ENCODE data around the gene ARHGEF28.

The ARHGEF28 gene

DNA sequence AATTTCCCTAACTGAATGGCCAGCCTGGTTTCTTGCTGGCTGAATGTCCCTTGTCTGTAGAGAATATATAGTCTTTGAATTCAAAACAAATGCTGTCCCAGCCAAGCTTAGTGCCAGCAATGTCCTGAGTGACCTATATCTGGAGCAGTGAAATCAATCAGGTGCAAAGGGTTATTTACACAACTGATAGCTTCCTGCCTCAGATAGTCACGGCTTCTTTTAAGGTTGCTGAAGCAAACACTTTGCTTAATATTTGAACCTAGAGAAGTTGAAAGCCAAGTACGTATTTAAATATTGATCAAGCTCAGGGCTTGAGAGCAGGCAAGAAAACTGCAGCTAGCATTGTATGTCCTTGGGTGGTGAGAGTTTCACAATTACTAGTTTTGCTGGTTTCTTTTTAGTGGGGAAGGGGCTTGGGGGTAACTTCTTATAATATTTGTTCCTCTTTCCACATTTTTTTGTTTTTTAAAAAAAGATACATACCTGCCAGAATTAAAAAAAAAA, 2.0 kb upstream of the ARHGEF28 start:
- no peak for DNase-seq

DNA sequence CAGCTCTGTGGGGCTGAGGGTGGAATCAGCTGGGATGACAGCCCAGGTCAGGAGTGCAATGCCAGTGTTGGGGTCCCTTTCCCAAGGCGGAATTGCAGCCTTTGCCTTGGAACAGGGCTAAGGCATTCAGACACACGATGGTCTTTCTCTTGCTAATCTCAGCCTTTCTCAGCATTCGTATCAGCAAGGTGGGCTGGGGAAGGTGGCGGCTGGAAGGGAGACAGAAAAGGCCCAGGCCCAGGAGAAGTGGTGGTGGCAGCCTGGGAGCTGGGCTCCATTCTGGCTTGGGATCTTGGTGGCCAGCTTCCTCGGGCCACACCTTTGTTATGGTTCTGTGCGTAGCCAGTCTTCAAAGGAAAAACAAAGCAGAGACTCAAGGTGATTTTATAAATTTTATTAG, 1.1 kb upstream of the ARHGEF28 start:
- no peak for DNase-seq

DNA sequence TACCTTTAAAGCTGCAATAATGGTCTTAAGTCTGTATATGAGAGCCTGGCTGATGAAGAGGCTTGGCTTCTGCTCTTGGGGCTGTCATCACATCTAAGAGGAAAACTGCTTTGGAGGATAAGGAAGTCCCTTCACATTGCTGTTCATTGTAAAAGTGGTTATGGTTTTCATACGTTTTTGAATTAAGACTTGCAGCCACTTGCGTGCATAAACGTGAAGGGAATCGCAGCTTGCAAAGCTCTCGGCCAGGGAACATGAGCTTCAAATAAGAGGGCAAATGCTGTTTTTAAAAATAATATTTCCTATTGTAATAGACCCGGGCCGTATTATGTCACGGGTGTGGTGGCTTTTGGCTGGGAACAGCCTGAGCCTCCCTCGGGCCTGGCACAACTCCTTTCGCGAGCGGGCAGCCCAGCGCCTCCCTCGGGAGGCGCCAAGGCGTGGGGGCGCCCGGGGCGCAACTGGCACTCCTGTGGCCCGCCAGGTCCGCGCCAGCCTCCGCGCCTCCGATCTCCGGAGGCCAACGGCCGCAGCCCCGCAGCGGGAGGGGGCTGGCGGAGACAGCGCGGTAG, 538 bp upstream of the ARHGEF28 start:
- no peak for DNase-seq

DNA sequence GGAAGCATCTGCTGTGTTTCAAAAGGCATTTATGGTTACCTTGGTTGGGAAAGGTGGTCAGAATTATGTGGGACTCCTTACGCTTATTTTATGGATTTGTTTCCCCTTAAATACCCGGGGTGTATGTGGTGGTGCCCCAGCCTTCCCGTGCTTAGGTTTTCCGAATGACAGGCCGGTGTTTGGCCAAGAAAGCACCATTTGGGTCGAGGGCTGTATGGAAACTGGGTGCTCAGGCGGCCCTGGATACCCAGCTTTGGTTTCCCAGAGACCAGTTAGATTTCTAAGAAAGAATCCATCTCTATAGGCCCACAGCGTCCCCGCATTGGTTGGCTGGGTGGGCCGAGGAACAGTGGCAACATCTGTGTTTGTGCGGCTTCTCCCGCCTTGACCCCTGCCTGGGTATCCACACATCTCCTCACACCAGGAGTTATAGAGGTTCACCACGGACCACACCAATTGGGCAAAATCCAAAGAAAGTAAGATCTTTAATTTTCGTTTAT, 868 bp downstream of the ARHGEF28 start:
- DNase-seq: no peak

DNA sequence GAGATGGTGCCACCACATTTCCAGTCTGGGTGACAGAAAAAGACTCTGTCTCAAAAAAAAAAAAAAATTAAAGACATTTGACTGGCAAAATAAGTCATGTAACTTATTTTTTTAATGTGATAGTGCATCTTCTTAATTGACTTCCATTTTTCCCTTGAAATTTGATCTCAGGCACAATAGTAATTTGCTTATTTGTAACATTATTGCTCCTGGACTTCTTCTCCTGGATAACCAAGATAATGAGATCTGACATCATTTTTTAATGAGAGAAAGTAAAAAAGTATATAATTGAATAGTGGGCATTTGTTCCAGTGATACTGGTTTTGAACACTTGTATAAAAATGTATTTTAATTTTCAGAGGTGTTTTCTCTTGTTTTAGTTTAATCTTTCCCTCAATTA, 3.5 kb downstream of the ARHGEF28 start:
- no peak for DNase-seq

DNA sequence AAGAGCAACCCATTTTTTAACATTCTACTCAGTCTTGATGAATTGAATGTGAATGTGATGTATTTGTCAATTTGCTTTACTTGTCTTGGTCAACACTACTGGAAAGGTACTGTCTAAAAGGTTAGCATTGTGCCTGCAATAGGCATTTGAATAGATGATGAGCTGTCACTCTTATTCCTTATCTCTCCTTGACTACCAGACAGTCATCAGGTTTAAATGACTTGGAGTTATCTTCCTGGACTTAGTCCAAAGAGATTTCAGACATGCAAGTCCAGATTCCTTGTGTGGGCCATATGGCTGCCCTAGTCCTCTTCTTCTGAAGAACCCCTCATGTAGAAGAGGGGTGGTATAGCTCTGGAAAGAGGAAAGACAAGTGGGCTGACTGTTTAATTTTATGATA, 4.8 kb downstream of the ARHGEF28 start:
- DNase-seq: no peak

DNA sequence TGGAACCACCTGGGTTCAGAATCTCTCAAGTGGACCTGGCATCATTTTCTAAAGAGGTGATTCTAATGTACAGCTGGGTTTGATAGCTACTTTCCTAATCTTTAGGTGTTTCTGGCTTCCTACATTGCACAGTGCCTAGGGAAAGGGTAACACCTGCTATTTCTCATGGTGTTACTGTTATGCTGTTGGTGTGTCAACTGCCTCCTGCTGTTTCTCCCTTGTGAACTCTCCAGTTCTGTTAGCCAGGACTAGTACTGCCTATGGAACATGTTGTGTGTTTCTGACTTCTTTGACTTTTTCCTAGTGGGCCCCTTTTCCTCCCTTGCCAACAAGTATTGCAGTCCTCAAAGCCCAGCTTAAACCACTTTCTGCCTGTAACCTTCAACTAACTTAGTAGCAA, 5.5 kb downstream of the ARHGEF28 start:
- no peak for DNase-seq

GRCh38 chr5:73633060-73633459, 7.1 kb downstream of the ARHGEF28 start:
- no peak for DNase-seq

GRCh38 chr5:73636408-73636807, 10.4 kb downstream of the ARHGEF28 start:
- DNase-seq: no peak

GRCh38 chr5:73637565-73637964, 11.6 kb downstream of the ARHGEF28 start:
- DNase-seq: no peak

GRCh38 chr5:73638344-73639095, 12.5 kb downstream of the ARHGEF28 start:
- DNase-seq: no peak

GRCh38 chr5:73640861-73641320, 14.9 kb downstream of the ARHGEF28 start:
- DNase-seq: no peak

GRCh38 chr5:73641811-73642210, 15.8 kb downstream of the ARHGEF28 start:
- DNase-seq: no peak

GRCh38 chr5:73642344-73642743, 16.3 kb downstream of the ARHGEF28 start:
- DNase-seq: no peak

- DNase-seq: no peak
These were observed 18.5 kb downstream of the ARHGEF28 start for GRCh38 chr5:73644385-73644963.

GRCh38 chr5:73647721-73648120, 21.7 kb downstream of the ARHGEF28 start:
- no peak for DNase-seq

DNA sequence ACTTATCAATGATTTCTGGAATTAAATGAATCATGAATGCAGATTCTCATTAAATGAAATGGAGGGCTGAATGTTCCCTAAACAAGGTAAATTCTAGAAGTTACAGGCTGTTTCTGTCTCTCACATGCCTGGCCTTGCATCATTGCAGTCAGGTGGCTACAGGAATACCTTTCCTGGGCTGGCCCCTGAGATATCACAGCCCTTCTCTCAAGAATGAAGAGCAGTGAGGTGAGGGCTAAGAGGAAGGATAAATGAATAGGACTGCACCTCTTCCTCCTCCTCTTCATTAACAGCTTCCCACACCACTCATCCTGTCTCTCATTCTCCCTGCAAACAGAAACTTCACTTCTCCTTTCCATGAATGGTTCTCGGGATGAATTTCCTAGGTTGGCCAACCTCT, 22.5 kb downstream of the ARHGEF28 start:
- DNase-seq: no peak

- DNase-seq: no peak
These were observed 23.9 kb downstream of the ARHGEF28 start for GRCh38 chr5:73649926-73650325.

DNA sequence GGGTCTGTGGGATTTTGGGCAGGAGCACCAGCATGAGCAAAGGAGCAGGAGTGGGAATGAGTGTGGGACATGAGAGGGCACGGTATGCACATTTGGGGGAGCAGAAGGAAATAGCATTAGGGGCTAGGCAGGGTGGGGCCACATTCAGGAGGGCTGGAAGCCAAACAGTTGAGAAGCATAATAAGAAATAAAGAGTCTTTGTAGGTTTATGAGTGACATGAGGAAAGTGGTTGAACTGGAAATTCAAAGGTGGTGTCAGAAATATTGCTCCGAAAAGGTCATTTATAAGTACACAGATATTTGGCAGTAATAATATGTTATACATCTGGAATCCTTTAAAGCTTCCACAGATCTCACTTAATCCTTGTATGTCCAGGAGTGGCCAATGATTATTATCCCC, 26.4 kb downstream of the ARHGEF28 start:
- no peak for DNase-seq

DNA sequence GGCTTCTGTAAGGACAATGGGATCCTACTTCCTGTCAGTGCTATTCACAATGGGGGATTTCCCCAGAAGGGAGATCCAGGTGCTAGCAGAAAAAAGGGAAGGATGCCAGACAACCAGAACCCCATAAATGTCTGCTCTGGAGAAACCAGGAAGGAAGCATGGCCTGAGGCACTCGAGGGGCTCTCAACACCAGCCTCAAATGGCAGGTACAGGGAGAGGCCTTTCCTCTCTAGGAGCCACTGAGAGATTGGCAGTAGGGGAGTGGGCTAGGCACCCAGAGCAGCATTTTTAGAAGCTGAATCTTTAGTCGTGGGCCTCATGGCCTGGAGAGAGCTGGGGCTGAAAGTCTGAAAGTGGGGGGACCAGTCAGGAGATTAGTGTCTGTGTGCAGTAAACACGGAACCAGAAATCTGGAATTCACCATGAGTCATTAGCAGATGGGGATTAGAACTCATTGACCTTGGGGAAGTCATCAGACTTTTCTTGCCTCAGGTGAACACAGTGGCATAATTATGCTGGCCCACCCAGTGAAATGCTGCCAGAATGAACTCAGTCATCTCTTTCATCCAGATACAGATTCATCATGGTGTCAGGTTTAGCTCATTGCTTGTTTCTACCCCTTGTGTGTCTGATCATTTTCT, 28.3 kb downstream of the ARHGEF28 start:
- no peak for DNase-seq

DNA sequence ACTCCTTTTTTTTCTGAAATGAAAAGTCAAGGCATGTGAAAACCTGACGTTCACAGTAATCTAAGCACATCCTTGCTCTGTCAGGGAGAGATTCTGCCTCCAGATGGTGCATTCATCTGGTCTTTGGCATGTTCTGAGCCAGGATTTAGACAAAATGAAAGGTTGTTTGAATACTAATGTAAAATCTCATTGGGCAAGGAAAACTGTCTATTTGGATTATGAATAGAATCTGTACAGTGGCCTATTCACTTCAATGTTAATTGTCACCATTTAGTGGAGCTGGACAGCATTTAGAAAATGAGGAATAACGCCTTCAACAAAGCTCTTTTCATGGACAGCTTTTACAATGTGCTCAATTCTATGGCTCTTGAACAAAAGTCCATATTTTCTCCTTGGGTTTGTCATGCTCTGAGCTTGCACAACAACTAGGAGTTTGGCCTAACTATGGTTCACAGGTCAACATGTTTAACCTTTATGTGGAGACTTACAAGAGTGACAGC, 28.9 kb downstream of the ARHGEF28 start:
- no peak for DNase-seq

DNA sequence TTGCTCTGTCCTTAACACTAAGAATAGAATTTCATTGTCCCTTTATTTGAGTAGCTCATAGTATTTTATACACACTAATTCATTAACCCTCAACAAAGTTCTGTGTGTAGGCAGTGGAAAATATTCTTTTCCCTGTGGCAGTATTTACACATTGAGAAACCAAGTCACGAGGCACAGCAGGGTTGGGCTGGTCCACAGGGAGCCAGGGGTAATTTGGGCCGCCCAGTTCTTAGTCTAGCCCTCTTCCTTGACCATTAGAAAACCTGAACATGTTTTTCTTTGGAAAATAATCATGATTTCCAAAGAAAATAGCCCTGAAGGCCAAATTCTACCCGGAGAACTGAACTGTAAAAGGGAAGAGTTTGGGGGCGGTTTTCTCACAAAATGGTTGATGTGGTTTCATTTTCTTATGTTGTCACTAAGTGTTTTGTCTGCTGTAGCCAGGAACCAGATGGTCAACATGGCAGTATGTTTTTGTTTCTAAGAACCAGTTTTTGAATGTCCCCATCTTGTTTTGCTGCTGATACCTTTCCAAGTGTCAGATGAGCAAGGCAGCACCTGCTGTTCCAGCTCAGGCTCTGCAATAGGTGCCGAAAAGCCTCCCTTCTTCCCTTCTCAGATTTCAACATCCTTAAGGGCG, 29.6 kb downstream of the ARHGEF28 start:
- DNase-seq: no peak

DNA sequence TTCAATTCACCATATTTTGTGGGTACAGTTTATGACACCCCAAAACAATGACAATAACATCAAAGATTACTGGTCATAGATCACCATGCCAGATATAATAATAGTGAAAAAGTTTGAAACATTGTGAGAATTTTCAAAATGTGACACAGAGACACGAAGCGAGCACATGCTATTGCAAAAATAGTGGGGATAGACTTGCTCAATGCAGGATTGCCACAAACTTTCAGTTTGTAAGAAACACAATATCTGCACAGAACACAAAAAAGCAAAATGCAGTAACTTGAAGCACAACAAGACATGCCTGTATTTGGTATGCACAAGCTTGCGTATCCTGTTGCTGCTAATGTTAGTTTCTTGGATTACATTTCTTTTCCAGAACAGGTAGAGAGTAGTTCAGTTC, 35.8 kb downstream of the ARHGEF28 start:
- DNase-seq: no peak

Measured in suppressor macrophage treated with lipopolysaccharide for 4 hours (primary cell).